Lower leg skin (tissue), 3 donors: ENCODE results near the gene KHK.

Experiments
- POLR2A ChIP-seq, 2 donors: fragments of 450-650 bp; IDR thresholded peaks; one replicate each; pipeline ENCODE4 v1.6.1; 2016 to 2017; ENCODE audit warnings: antibody characterized with exemption in 2 of 2, mild to moderate bottlenecking in 1 of 2, moderate library complexity in 1 of 2
- TF ChIP-seq, protein P1 (sequence below), 3 donors: fragments of 450-650 bp; IDR thresholded peaks; one replicate each; pipeline ENCODE4 v1.5.1; 2016; ENCODE audit warnings: antibody characterized with exemption in 3 of 3, mild to moderate bottlenecking in 3 of 3, moderate library complexity in 2 of 3

DNA sequence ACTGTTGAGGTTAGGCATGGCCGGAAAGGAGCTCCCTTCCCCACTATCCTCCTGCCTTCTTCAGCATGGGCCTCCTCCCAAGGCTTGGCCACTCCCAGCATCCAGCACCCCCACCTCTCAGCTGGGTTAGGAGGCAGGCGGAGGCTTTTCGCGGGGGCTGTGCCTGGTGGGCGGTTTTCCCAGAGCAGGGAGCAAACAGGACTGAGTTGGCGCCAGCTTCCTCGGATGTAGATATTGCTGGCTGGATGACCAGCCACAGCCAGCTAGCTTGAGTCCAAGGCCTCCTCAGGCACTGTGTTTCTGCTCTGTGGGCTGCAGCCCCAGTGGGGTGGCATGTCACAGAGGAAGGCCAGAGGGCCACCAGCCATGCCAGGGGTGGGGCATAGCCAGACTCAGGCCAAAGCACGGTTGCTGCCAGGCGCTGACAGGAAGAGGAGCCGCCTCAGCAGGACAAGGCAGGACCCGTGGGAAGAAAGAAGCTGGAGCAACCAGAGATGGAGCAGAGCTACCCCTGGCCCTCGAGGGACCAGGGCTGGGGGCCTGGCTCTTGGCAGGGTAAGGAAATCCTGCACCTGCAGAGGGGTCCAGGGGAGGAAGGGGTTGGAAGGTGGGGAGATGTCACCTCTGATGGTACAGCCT lies 62.3 kb downstream of the KHK start, which contains the start of gene TCF23:
- TF ChIP-seq POLR2A (IDR thresholded peaks at IDR 0.05) = no peak
- TF ChIP-seq, protein P1, sequence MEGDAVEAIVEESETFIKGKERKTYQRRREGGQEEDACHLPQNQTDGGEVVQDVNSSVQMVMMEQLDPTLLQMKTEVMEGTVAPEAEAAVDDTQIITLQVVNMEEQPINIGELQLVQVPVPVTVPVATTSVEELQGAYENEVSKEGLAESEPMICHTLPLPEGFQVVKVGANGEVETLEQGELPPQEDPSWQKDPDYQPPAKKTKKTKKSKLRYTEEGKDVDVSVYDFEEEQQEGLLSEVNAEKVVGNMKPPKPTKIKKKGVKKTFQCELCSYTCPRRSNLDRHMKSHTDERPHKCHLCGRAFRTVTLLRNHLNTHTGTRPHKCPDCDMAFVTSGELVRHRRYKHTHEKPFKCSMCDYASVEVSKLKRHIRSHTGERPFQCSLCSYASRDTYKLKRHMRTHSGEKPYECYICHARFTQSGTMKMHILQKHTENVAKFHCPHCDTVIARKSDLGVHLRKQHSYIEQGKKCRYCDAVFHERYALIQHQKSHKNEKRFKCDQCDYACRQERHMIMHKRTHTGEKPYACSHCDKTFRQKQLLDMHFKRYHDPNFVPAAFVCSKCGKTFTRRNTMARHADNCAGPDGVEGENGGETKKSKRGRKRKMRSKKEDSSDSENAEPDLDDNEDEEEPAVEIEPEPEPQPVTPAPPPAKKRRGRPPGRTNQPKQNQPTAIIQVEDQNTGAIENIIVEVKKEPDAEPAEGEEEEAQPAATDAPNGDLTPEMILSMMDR (IDR thresholded peaks at IDR 0.05) = no peak
